ENCODE measurements around the gene GNG4. TPM values are rescaled to one million over a fixed set of nuclear protein-coding genes. Genes with fewer than 3 reads are reported as not detected.
"Not testable (repeated sequence)": the region's sequence is repeated elsewhere in the genome, so short reads cannot be mapped to it uniquely, and the experiment has no call there.

The GNG4 gene
- total and polyA plus RNA-seq, 12 donors = 0.04 to 0.15 (median 0.06) TPM; not detected in 9

- Histone ChIP-seq H3K36me3 (no peaks in the 10 kb centered on the region), H3K4me1 (no peaks in the 10 kb centered on the region), H3K27me3 (peaks cover 0 to 12% (median 0%) of the 10 kb centered on the region in 7 donors), H3K9me3 (no peaks in the 10 kb centered on the region), H3K4me3 (no peak overlapping the region), H3K27ac (no peak overlapping the region)
- DNase-seq (no peak), ATAC-seq (no peak)
- intact Hi-C loops (cut with DNase I) = no loop called here
- 79 to 80% methylated on average over 8 of the region's 8 CpGs for WGBS, 2 donors
- TF ChIP-seq, protein P1, sequence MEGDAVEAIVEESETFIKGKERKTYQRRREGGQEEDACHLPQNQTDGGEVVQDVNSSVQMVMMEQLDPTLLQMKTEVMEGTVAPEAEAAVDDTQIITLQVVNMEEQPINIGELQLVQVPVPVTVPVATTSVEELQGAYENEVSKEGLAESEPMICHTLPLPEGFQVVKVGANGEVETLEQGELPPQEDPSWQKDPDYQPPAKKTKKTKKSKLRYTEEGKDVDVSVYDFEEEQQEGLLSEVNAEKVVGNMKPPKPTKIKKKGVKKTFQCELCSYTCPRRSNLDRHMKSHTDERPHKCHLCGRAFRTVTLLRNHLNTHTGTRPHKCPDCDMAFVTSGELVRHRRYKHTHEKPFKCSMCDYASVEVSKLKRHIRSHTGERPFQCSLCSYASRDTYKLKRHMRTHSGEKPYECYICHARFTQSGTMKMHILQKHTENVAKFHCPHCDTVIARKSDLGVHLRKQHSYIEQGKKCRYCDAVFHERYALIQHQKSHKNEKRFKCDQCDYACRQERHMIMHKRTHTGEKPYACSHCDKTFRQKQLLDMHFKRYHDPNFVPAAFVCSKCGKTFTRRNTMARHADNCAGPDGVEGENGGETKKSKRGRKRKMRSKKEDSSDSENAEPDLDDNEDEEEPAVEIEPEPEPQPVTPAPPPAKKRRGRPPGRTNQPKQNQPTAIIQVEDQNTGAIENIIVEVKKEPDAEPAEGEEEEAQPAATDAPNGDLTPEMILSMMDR (IDR thresholded peaks at IDR 0.05) = no peak
Measured at GRCh38 chr1:235595079-235595478, 54.5 kb downstream of the GNG4 start.

DNA sequence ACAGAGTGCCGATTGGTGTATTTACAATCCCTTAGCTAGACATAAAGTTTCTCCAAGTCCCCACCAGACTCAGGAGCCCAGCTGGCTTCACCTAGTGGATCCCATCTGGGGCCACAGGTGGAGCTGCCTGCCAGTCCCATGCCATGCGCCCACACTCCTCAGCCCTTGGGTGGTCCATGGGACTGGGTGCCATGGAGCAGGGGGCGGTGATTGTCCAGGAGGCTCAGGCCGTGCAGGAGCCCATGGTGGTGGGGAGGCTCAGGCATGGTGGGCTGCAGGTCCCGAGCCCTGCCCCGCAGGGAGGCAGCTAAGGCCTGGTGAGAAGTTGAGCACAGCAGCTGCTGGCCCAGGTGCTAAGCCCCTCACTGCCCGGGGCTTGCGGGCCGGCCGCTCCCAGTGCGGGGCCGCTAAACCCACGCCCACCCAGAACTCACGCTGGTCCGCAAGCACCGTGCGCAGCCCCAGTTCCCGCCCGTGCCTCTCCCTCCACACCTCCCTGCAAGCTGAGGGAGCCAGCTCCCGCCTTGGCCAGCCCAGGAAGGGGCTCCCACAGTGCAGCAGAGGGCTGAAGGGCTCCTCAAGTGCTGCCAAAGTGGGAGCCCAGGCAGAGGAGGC is 55.2 kb downstream of the GNG4 start:
- WGBS, 2 donors = 92 to 95% methylated on average over 20 of the region's 20 CpGs
- H3K27ac ChIP-seq; ATAC-seq; H3K36me3 ChIP-seq; H3K4me1 ChIP-seq; H3K4me3 ChIP-seq; intact Hi-C loops (cut with DNase I); DNase-seq; H3K9me3 ChIP-seq: not testable (repeated sequence)
- peaks cover 0 to 12% (median 0%) of the 10 kb centered on the region in 7 donors for H3K27me3 ChIP-seq

DNA sequence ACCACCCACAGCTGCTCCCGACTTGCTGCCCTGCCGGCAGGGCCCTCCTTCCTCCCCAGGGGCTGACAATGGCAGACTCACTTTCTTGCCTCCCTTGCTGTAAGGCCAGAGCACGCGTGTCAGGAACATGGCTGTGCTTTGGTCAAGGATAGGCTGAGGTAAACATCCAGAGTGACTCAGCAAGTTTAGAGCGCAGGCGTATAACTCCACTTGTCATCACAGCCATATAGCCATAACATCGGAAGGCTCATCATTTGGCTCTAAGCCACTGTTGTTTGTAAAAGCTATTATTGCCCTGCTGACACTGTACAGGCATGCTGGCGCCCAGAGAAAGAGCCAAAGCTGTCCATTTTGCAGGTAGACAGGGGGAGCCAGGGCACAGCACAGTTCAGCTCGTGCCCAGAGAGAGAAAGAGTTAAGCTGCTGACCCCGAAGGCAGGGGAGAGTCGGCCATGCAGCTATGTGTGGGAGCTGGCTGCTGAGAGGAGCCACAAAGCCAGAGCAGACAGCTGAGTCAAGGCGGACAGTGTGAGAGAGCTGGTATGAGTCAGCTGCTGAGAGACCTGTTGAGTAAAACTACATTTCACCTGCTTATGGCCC is 60.6 kb downstream of the GNG4 start:
- TF ChIP-seq, protein P1 (IDR thresholded peaks at IDR 0.05) = no peak
- intact Hi-C loops (cut with DNase I) = no loop called here
- Histone ChIP-seq H3K4me1 (no peaks in the 10 kb centered on the region), H3K36me3 (no peaks in the 10 kb centered on the region), H3K4me3 (no peak overlapping the region), H3K27me3 (peaks cover 0 to 11% (median 2%) of the 10 kb centered on the region in 7 donors), H3K27ac (no peak overlapping the region), H3K9me3 (no peaks in the 10 kb centered on the region)
- ATAC-seq = no peak
- no peak for DNase-seq
- 78 to 86% methylated on average over 12 of the region's 12 CpGs for WGBS, 2 donors

DNA sequence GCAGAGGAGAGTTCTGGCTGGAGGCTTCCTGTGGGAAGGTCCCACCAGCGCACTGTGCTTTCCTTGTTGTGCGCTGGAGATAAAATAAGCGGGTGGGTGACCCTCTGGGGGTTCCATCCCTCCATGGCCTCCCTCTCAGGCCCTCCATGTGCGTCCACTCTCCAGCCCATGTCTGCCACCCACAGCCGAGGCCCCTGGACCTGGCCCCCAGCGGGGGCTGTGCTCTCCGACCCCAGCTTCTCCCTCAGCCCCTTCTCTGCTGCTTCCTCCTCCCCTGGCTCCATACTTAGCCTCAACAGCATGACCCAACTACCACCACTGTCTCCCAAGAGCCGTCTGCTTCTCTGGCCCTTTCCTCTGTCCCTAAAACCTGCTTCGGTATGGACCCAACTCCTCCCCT is 61.4 kb downstream of the GNG4 start:
- Histone ChIP-seq H3K36me3 (no peaks in the 10 kb centered on the region), H3K4me1 (no peaks in the 10 kb centered on the region), H3K27me3 (peaks cover 0 to 17% (median 2%) of the 10 kb centered on the region in 7 donors), H3K9me3 (no peaks in the 10 kb centered on the region), H3K27ac (no peak overlapping the region), H3K4me3 (no peak overlapping the region)
- ATAC-seq (no peak), DNase-seq (no peak)
- intact Hi-C loops (cut with DNase I) = no loop called here
- TF ChIP-seq, protein P1 (IDR thresholded peaks at IDR 0.05) = no peak
- 85 to 91% methylated on average over 9 of the region's 9 CpGs for WGBS, 2 donors

- intact Hi-C loops (cut with DNase I) = no loop called here
- Histone ChIP-seq H3K36me3 (no peaks in the 10 kb centered on the region), H3K4me1 (no peaks in the 10 kb centered on the region), H3K4me3 (no peak overlapping the region), H3K27me3 (peaks cover 0 to 17% (median 7%) of the 10 kb centered on the region in 7 donors), H3K9me3 (no peaks in the 10 kb centered on the region), H3K27ac (no peak overlapping the region)
- TF ChIP-seq, protein P1 (IDR thresholded peaks at IDR 0.05) = no peak
- ATAC-seq = no peak
- 92% methylated on average over 2 of the region's 2 CpGs for WGBS, 2 donors
- no peak for DNase-seq
Measured at GRCh38 chr1:235586992-235587391, 62.6 kb downstream of the GNG4 start.

All from heart right ventricle (tissue), 16 donors.